Adrenal gland (tissue), 12 donors: Measurements from ENCODE around the gene PCDH9. TPM values are rescaled to one million over a fixed set of nuclear protein-coding genes. Genes with fewer than 3 reads are reported as not detected.

Experiments used
- DNase-seq, 7 donors: peaks; one replicate each; pipeline ENCODE4 v3.0.0-alpha.2; 2019 to 2020
- H3K27ac ChIP-seq, 5 donors: fragments of 200-600 bp; sonication (generic) in 4 of 5; 1 replicate in 3 of 5; 2 replicates in 2 of 5; pipeline versions ENCODE4 v1.5.1 to v1.8.0; 2016 to 2020; ENCODE audit warnings: mild to moderate bottlenecking in 1 of 5
- H3K27me3 ChIP-seq: fragments of 200-600 bp; 2 replicates; pipeline ENCODE4 v1.8.0; 2021
- H3K36me3 ChIP-seq, 2 donors: fragments of 200-600 bp; replicated peaks in 1 of 2; 1 replicate in 1 of 2; 2 replicates in 1 of 2; pipeline versions ENCODE4 v1.5.1 to v1.8.0; 2018 to 2022
- H3K4me1 ChIP-seq, 2 donors: fragments of 200-600 bp; replicated peaks in 1 of 2; 1 replicate in 1 of 2; 2 replicates in 1 of 2; pipeline versions ENCODE4 v1.5.1 to v1.8.0; 2018 to 2021
- H3K4me3 ChIP-seq, 4 donors: fragments of 200-600 bp; sonication (generic) in 3 of 4; one replicate each; pipeline ENCODE4 v1.5.1; 2016 to 2018
- H3K9me3 ChIP-seq, 3 donors: fragments of 200-600 bp; sonication (generic) in 1 of 3; replicated peaks in 1 of 3; 1 replicate in 2 of 3; 2 replicates in 1 of 3; pipeline versions ENCODE4 v1.5.1 to v1.8.0; 2016 to 2021
- POLR2A ChIP-seq, 2 donors: fragments of 450-650 bp; IDR thresholded peaks; one replicate each; pipeline ENCODE4 v1.6.1; 2017; ENCODE audit warnings: antibody characterized with exemption in 2 of 2, mild to moderate bottlenecking in 2 of 2, moderate library complexity in 1 of 2
- WGBS, 4 donors: extraction: QIAGEN DNeasy Blood & Tissue Kit in 2 of 4; methylation state at CpG; one replicate each; pipeline versions ENCODE4 v1.1.5 to v1.1.7; 2013 to 2017; 5-methylcytosine and 5-hydroxymethylcytosine counted together
- intact Hi-C, 2 donors: fragments of 100-400 bp; cut with DNase I; formaldehyde crosslinking; loops; one replicate each; pipeline versions ENCODE4 v1.14.1 to v1.15.0; 2022 to 2023
- polyA plus RNA-seq, 3 donors: library from polyadenylated mRNA; stranded (reverse); fragments of 200-250 nt in 2 of 3; fragments of 350-450 nt in 1 of 3; fragmentation: Illumina TruSeq in 1 of 3; extraction: RNeasy Lipid Tissue Mini Kit (QIAGEN cat#74804) in 1 of 3; gene quantifications; one replicate each; pipeline ENCODE4 v1.2.3, GENCODE V29; 2013 to 2014
- total RNA-seq, 9 donors: library from RNA; depleted of rRNA in 4 of 9; stranded (reverse); fragments of >200 nt in 4 of 9; fragments of 120-200 nt in 1 of 9; fragmentation: NEBNext Ultra II Directional in 1 of 9; extraction: Animal tissue kit (Norgen Biotek cat#: 25700) in 1 of 9; gene quantifications; one replicate each; pipeline versions ENCODE4 v1.1.0 to v1.2.4, GENCODE V29; 2013 to 2023
- TF ChIP-seq, protein P1 (sequence below), 6 experiments: fragments of 450-650 bp in 4 of 6; fragments of 200-600 bp in 2 of 6; sonication (generic) in 1 of 6; IDR thresholded peaks; 1 replicate in 5 of 6; 2 replicates in 1 of 6; pipeline versions ENCODE4 v1.5.1 to v1.8.0; 2016 to 2021; ENCODE audit warnings: antibody characterized with exemption in 6 of 6, mild to moderate bottlenecking in 2 of 6, moderate library complexity in 1 of 6
- donor health status: healthy with polysubstance abuse.
- donor health status: Bipolar disorder and iron deficiency.
- donor health status: DM: yes; HTN: yes; CAD: no.
- donor health status: DM: no; HTN: no; CAD: no.
- donor health status: DM: no; HTN: no; CAD: no.
- donor health status: DM: yes; HTN: yes; CAD: no.

The PCDH9 gene
- total and polyA plus RNA-seq, 12 donors = 0.71 to 10.9 (median 3.6) TPM

DNA sequence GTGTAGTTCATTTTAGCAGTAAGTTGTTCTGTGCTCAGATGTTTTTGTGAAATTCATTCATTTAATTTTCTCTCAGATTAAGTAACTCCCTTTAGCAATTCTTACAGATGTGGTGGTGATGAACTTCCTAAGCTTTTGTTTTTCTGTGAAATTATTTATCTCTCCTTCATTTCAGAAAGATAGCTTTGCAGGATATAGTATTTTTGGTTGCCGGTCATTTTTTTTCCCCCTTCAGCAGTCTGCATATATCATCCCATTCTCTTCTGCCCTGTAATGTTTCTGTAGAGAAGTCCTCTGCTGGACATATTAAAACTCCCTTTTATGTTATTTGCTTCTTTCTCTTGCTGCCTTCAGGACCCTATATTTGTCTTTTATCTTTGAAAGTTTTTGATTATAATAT, 470.2 kb downstream of the PCDH9 start:
- Histone ChIP-seq H3K4me3 (no peak overlapping the region), H3K27me3 (no peaks in the 10 kb centered on the region), H3K9me3 (no peaks in the 10 kb centered on the region), H3K36me3 (no peaks in the 10 kb centered on the region), H3K27ac (no peak overlapping the region), H3K4me1 (no peaks in the 10 kb centered on the region)
- intact Hi-C loops = no loop called here
- DNase-seq = no peak
- TF ChIP-seq POLR2A (IDR thresholded peaks at IDR 0.05) = no peak
- TF ChIP-seq, protein P1, sequence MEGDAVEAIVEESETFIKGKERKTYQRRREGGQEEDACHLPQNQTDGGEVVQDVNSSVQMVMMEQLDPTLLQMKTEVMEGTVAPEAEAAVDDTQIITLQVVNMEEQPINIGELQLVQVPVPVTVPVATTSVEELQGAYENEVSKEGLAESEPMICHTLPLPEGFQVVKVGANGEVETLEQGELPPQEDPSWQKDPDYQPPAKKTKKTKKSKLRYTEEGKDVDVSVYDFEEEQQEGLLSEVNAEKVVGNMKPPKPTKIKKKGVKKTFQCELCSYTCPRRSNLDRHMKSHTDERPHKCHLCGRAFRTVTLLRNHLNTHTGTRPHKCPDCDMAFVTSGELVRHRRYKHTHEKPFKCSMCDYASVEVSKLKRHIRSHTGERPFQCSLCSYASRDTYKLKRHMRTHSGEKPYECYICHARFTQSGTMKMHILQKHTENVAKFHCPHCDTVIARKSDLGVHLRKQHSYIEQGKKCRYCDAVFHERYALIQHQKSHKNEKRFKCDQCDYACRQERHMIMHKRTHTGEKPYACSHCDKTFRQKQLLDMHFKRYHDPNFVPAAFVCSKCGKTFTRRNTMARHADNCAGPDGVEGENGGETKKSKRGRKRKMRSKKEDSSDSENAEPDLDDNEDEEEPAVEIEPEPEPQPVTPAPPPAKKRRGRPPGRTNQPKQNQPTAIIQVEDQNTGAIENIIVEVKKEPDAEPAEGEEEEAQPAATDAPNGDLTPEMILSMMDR (IDR thresholded peaks at IDR 0.05) = no peak
- 94 to 98% (median 95%) methylated on average over 1 of the region's 1 CpG for WGBS, 4 donors

DNA sequence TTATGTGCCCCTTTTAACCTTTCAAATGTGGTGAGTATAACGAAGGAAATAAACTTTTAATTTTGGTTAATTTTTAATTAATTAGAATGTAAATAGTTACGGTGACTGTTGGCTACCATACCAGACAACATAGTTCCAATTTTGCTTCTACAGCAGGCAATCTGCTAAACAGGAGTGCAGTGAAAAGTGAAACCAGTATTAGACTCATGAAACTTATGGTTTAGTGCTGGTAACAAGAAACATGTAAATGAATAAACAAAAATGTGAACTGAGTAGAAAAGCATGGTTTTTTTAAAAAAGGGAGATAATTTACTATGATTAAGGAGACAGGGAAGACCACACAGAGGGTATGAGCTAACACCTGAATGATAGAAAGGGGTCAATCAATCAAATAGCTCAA, 478.4 kb downstream of the PCDH9 start:
- Histone ChIP-seq H3K27me3 (no peaks in the 10 kb centered on the region), H3K4me3 (no peak overlapping the region), H3K27ac (no peak overlapping the region), H3K9me3 (no peaks in the 10 kb centered on the region), H3K4me1 (no peaks in the 10 kb centered on the region), H3K36me3 (no peaks in the 10 kb centered on the region)
- intact Hi-C loops = no loop called here
- WGBS, 4 donors = 80 to 89% (median 86%) methylated on average over 2 of the region's 2 CpGs
- no peak for DNase-seq
- TF ChIP-seq POLR2A (IDR thresholded peaks at IDR 0.05) = no peak
- TF ChIP-seq, protein P1 (IDR thresholded peaks at IDR 0.05) = no peak

DNA sequence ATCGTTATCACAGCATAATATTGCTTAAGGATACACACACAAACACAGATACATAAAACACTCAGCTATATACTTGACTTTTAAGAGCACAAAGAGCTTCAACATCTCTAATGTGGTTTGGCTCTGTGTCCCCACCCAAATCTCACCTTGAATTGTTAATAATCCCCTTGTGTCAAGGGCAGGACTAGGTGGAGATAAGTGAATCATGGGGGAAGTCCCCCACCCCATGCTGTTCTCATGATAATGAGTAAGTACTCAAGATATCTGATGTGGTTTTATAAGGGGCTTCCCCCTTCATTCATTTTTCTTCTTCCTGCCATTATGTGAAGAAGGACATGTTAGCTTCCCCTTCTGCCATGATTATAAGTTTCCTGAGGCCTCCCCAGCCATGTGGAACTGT, 481.4 kb downstream of the PCDH9 start:
- H3K4me1 ChIP-seq = no peaks in the 10 kb centered on the region
- DNase-seq = no peak
- no peak overlapping the region for H3K4me3 ChIP-seq
- 77 to 84% (median 78%) methylated on average over 1 of the region's 1 CpG for WGBS, 4 donors
- no peaks in the 10 kb centered on the region for H3K9me3 ChIP-seq
- no peak for TF ChIP-seq POLR2A (IDR thresholded peaks at IDR 0.05)
- TF ChIP-seq, protein P1 (IDR thresholded peaks at IDR 0.05) = no peak
- intact Hi-C loops = no loop called here
- no peak overlapping the region for H3K27ac ChIP-seq
- no peaks in the 10 kb centered on the region for H3K36me3 ChIP-seq
- H3K27me3 ChIP-seq = no peaks in the 10 kb centered on the region

DNA sequence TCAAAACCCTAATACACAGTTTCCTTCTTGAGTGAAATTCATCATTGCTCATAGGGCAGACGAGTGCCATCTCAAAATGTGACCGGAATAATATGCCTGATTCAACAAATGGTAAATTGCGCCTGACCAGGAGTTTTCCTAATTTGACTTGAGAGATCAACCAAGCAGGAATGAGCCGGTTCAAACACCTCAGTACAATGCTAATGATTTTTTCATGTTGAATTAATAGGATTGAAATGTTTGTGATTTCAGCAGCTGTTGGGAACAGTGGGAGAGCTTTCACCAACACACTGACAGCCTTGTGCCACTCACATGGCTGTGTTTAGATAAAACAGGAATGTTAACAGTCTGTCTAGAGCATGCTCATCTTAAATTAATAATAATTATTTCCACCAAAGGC, 484.8 kb downstream of the PCDH9 start:
- no peak overlapping the region for H3K27ac ChIP-seq
- H3K4me1 ChIP-seq = no peaks in the 10 kb centered on the region
- 83 to 89% (median 84%) methylated on average over 4 of the region's 4 CpGs for WGBS, 4 donors
- no peak for TF ChIP-seq POLR2A (IDR thresholded peaks at IDR 0.05)
- TF ChIP-seq, protein P1 (IDR thresholded peaks at IDR 0.05) = no peak
- no peaks in the 10 kb centered on the region for H3K27me3 ChIP-seq
- no peaks in the 10 kb centered on the region for H3K9me3 ChIP-seq
- no peak overlapping the region for H3K4me3 ChIP-seq
- no peak for DNase-seq
- no peaks in the 10 kb centered on the region for H3K36me3 ChIP-seq
- intact Hi-C loops = no loop called here
